ENCODE measurements around the gene TCF7L1. TPM values are rescaled to one million over a fixed set of nuclear protein-coding genes. Genes with fewer than 3 reads are reported as not detected.
"Not testable (repeated sequence)": the region's sequence is repeated elsewhere in the genome, so short reads cannot be mapped to it uniquely, and the experiment has no call there.

TCF7L1 gene
- polyA plus RNA-seq, 1 donor from 2014 or later: not detected

GRCh38 chr2:85119900-85120299, 13.3 kb upstream of the TCF7L1 start:
- Histone ChIP-seq H3K27ac (ENCODE audit: low read length) (no peak overlapping the region), H3F3A (ENCODE audit: insufficient read depth, low read length, poor library complexity, severe bottlenecking) (no peaks in the 10 kb centered on the region), H3K4me3 (ENCODE audit: low read length) (no peak overlapping the region), H2AFZ (ENCODE audit: low read depth, low read length) (no peak overlapping the region), H3K9ac (ENCODE audit: low read length) (no peak overlapping the region), H4K20me1 (ENCODE audit: insufficient read depth) (no peaks in the 10 kb centered on the region), H3K9me3 (ENCODE audit: low read length) (no peaks in the 10 kb centered on the region), H3K36me3 (ENCODE audit: insufficient read depth, low read length) (no peaks in the 10 kb centered on the region), H3K4me2 (ENCODE audit: low read length) (no peak overlapping the region), H3K27me3 (ENCODE audit: insufficient read depth, low read depth, low read length) (no peaks in the 10 kb centered on the region), H3K79me2 (replicated peaks; ENCODE audit: insufficient read depth, low read length) (no peaks in the 10 kb centered on the region), H3K9me2 (ENCODE audit: insufficient read depth, low read length) (no peaks in the 10 kb centered on the region)
- TF ChIP-seq POLR2AphosphoS5 (IDR thresholded peaks at IDR 0.05) (no peak), EZH2 (IDR thresholded peaks at IDR 0.05; ENCODE audit: borderline replicate concordance, insufficient read depth, low read length, poor library complexity, severe bottlenecking) (no peak)

DNA sequence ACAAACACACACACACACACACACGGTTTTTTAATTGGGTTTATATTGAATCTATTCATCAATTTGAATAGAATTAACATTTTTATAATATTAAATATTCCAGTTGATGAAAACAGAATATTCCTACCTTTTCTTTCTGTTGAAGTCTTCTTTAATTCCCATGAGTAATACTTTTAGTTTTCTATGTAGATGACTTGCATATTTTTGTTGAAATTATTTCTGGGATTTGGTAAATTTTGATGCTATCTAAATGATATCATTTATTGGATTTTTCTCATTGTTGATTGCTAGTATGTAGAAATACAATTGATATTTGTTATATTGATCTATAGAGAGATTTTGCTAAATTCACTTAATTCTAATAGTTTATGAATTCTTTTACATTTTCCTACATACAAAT, 12.8 kb upstream of the TCF7L1 start:
- H3F3A ChIP-seq (ENCODE audit: insufficient read depth, low read length, poor library complexity, severe bottlenecking): no peaks in the 10 kb centered on the region
- H3K9me3 ChIP-seq (ENCODE audit: low read length): no peaks in the 10 kb centered on the region
- H4K20me1 ChIP-seq (ENCODE audit: insufficient read depth): no peaks in the 10 kb centered on the region
- no peaks in the 10 kb centered on the region for H3K79me2 ChIP-seq (replicated peaks; ENCODE audit: insufficient read depth, low read length)
- TF ChIP-seq MXI1 (conservative IDR thresholded peaks at IDR 0.05; ENCODE audit: poor library complexity, severe bottlenecking) (no peak), EZH2 (IDR thresholded peaks at IDR 0.05; ENCODE audit: borderline replicate concordance, insufficient read depth, low read length, poor library complexity, severe bottlenecking) (no peak), POLR2AphosphoS5 (IDR thresholded peaks at IDR 0.05) (no peak), EP300 (conservative IDR thresholded peaks at IDR 0.05; ENCODE audit: poor library complexity, severe bottlenecking) (no peak), RAD21 (conservative IDR thresholded peaks at IDR 0.05) (no peak), TAF1 (IDR thresholded peaks at IDR 0.05; ENCODE audit: low read depth) (no peak), REST (IDR thresholded peaks at IDR 0.05; ENCODE audit: borderline replicate concordance) (no peak), CTCF (IDR thresholded peaks at IDR 0.05; ENCODE audit: poor library complexity, severe bottlenecking) (no peak), SMC3 (conservative IDR thresholded peaks at IDR 0.05; ENCODE audit: poor library complexity) (no peak)
- H3K27me3 ChIP-seq (ENCODE audit: insufficient read depth, low read depth, low read length): no peaks in the 10 kb centered on the region
- H3K9ac ChIP-seq (ENCODE audit: low read length): no peak overlapping the region
- no peak overlapping the region for H3K4me2 ChIP-seq (ENCODE audit: low read length)
- no peak overlapping the region for H3K27ac ChIP-seq (ENCODE audit: low read length)
- H3K36me3 ChIP-seq (ENCODE audit: insufficient read depth, low read length): no peaks in the 10 kb centered on the region
- H3K9me2 ChIP-seq (ENCODE audit: insufficient read depth, low read length): no peaks in the 10 kb centered on the region
- no peak overlapping the region for H2AFZ ChIP-seq (ENCODE audit: low read depth, low read length)
- no peak overlapping the region for H3K4me3 ChIP-seq (ENCODE audit: low read length)

GRCh38 chr2:85126462-85126861, 6.7 kb upstream of the TCF7L1 start:
- not testable (repeated sequence) for H3F3A ChIP-seq (ENCODE audit: insufficient read depth, low read length, poor library complexity, severe bottlenecking); H3K9ac ChIP-seq (ENCODE audit: low read length); H3K4me3 ChIP-seq (ENCODE audit: low read length); H3K4me2 ChIP-seq (ENCODE audit: low read length); H4K20me1 ChIP-seq (ENCODE audit: insufficient read depth); H3K9me3 ChIP-seq (ENCODE audit: low read length); H3K36me3 ChIP-seq (ENCODE audit: insufficient read depth, low read length); H3K27ac ChIP-seq (ENCODE audit: low read length); H2AFZ ChIP-seq (ENCODE audit: low read depth, low read length); H3K27me3 ChIP-seq (ENCODE audit: insufficient read depth, low read depth, low read length); H3K9me2 ChIP-seq (ENCODE audit: insufficient read depth, low read length); H3K79me2 ChIP-seq (replicated peaks; ENCODE audit: insufficient read depth, low read length)
